A204.1 (cell line): ENCODE results near the gene DENND1A.
A peak's percentile ranks its signal among the peaks of the same experiment; 100 is the strongest.

Source experiments
- FAIRE-seq: peaks from 2 replicates; lab custom pipeline; 2012; peaks lifted over from hg19 to GRCh38; lab: Jason Lieb, UNC

DENND1A gene

GRCh38 chr9:123722378-123722777, 207.5 kb downstream of the DENND1A start:
- FAIRE-seq, result no peak

DNA sequence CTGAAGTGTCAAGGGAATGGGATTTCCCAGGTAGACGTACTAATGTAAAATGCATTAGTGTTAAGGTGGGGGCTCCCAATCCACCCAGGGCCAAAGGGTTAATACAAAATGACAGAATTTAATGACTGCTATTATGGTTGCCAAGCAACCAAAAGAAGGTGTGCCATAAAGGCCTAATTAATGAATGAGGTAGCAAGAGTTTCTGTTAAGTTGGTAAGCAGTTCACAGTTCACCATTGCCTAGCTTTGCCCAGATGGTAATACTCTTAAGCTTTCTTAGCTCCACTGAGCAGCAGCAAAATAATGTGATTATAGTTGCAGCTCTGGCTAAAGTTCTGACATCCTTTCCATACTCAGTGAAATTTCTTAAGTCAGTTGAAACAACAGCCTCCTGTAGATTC, 211.7 kb downstream of the DENND1A start:
- no peak for FAIRE-seq

DNA sequence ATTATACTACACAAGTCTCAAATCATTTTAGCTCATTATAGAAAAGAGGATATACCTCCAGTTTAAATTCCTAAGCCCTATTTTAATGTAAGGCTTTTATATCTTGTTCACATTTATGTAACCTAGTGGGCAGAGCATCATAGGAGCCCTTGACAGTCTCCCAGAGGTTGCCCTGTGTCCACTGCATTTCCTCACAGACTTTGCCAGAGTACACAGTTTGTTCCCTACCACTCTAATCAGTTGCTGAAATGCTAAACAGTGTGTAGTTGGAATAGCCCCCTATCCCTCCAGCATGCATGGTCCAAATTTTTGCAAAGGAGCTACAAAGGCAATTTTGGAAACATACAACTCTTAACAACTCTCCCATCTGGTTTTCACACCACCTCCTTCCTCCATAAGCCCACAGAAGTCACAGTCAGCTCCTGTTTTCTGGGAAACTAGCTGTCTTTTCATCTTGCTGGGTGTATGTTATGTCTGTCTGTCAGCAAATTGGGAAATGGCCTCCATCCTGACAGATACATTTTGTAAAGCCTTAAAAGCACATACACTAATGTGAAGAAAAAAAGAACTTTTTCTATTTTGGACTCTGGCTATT, 212.2 kb downstream of the DENND1A start:
- FAIRE-seq, result no peak

DNA sequence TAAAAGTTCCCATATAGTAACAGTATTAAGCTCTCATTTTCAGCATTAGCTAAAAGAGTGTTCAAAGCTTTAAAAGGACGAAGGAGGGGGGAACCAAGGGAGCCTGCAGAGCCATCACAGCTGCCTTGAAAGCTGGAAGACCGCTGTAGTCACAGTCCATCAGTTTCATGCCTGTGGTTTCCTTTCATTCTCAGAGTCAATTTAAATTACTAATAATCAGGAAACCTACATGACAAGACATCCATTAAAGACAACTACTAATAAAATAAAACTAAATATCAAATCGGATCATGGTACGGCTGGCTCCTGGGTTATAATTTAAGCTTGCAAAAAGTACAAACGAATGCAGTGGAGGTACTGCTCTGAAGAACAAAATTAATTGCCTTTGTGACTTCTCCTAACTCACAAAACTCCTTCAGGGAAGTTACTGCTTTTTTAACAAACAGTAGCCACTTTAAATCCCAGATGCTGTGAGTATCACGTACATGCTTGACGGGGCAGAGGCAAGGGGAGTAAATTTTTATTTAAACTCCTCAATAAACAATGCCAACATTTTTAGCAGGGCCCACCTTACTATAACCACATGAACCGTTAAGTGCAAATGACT, 213.5 kb downstream of the DENND1A start:
- no peak for FAIRE-seq

GRCh38 chr9:123715258-123715657, 214.7 kb downstream of the DENND1A start:
- no peak for FAIRE-seq

GRCh38 chr9:123713282-123713681, 216.6 kb downstream of the DENND1A start:
- no peak for FAIRE-seq

DNA sequence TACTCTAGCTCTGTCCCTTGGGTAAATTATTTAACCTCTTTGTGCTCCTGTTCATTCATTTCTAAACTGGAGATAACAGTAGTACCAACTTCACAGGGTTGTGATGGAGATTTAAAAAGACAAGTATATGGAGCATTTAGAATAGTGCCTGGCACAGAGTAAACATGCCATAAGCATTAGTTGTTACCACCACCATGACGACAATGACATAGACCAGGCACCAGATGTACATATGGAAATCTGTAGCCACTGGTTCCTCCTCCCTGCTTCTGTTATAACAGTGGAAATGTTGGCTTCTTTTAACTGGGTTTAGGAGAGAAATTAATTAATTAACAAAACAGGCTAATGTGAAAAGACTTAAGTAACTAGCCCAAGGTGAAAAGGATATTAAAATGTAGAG, 217.5 kb downstream of the DENND1A start:
- no peak for FAIRE-seq

DNA sequence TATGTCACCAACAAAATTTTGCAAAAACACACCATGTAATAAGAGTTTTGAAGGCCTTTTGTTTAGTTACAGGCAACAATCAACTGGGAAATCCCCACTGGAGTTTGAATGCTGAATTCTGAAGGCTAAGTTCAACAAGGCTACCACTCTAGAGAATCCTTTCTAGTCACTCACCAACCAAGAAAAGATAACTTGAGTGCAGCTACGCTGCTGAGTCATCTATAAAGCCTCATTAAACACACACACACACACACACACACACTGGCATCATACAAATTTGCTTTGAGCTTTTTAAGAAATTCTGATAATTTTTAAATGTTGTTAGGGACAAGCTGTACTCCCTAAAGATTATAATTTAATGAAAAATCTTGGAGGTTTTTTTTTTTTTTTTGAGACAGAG, 219.6 kb downstream of the DENND1A start:
- no peak for FAIRE-seq

DNA sequence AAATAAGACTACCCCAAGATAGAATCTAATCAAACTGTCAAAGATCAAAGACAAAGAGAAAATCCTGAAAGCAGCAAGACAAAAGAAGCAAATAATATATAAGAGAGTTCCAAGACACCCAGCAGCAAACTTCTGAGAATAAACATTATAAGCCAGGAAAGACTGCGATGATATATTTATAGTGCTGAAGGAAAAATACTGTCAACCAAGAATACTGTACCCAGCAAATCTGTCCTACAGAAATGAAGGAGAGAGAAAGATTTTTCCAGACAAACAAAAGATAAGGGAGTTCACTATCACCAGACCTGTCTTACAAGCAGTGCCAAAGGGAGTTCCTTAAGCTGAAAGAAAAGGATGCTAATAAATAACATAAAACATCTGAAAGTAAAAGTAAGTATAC, 227.4 kb downstream of the DENND1A start:
- no peak for FAIRE-seq

DNA sequence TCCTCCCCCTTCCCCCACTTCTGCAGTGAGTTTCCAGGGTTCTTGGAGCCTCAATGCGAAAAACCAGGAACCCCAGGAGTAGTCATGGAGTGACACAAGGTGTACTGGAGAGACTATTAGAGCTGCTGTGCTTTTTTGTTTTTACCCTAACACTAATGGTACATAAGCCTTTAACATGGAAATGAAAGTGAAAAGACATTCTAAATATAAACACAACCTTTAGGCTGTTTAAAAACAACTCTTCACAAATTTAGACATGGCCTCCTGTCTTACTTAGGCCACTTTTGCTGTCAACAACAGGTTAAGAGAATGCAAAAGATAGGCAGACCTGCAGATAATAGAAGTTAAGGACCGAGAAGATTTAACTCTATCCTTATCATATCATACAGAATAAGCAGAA, 232.2 kb downstream of the DENND1A start:
- no peak for FAIRE-seq

DNA sequence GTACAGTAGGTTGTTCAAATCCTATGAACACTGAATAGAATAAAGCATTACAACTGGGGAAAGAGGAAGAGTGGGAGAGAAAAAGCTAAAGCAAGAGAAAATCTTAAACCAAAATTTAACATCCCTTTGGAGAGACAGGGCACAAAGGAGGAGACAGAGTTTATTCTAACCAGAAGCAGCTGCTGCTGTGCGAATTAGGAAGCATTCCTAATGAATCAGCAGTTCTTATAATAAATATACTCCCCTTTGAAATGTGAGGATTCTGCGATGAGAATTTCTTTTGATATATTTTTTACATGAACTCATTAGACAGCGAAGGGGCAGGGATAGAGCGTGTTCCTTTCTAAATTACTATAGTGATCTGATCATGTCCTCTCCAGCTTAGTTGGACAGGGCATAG, 233.4 kb downstream of the DENND1A start:
- FAIRE-seq, result no peak

GRCh38 chr9:123695386-123695785, 234.5 kb downstream of the DENND1A start:
- FAIRE-seq, result peak; percentile 25

GRCh38 chr9:123691765-123692303, 238.1 kb downstream of the DENND1A start:
- no peak for FAIRE-seq

GRCh38 chr9:123689701-123690428, 240.1 kb downstream of the DENND1A start:
- FAIRE-seq, result no peak

- no peak for FAIRE-seq
These were observed 242.6 kb downstream of the DENND1A start for GRCh38 chr9:123687246-123687751.

DNA sequence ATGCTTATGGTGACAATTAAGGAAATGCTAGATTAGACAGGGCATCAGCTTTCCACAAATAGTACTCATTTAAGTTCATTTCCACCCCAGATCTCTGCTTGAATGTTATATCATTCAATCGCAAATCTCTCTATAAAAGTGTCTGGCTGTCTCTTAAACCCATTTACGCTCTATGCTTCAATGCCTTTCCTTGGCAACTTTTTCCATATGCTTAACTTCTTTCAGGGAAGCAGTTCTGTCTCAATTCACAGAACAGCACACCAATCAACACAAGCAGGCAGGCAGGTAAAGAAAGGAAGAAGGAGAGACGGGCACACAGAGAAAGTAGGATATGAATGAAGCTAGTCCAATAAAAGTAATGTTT, 243.1 kb downstream of the DENND1A start:
- FAIRE-seq, result no peak

GRCh38 chr9:123686131-123686828, 243.6 kb downstream of the DENND1A start:
- FAIRE-seq, result no peak

- FAIRE-seq, result no peak
These were observed 244.3 kb downstream of the DENND1A start for GRCh38 chr9:123685489-123686083.

GRCh38 chr9:123684393-123685149, 245.4 kb downstream of the DENND1A start:
- FAIRE-seq, result no peak

GRCh38 chr9:123682746-123683145, 247.2 kb downstream of the DENND1A start:
- no peak for FAIRE-seq

DNA sequence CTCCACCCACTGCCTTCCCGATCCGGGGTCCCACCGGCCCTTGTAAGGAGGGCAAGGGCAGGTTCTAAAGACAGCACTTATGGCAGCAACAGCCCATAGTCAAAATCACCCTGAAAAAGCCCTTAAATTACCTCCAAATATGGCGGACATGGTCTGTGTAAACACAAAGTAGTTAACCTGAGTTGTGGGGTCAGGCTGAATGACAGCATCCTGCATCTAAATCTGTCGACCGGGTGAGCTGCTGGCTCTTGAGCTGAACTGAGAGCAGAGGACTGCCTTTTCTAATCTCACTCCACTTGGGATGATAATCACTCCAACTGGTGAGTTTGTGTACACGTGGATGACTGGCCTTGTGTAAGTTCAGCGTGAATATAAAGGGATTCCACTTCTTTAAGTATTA, 249.6 kb downstream of the DENND1A start:
- no peak for FAIRE-seq
